ENCODE data around the gene MLF1.
A peak's percentile ranks its signal among the peaks of the same experiment; 100 is the strongest.

DNA sequence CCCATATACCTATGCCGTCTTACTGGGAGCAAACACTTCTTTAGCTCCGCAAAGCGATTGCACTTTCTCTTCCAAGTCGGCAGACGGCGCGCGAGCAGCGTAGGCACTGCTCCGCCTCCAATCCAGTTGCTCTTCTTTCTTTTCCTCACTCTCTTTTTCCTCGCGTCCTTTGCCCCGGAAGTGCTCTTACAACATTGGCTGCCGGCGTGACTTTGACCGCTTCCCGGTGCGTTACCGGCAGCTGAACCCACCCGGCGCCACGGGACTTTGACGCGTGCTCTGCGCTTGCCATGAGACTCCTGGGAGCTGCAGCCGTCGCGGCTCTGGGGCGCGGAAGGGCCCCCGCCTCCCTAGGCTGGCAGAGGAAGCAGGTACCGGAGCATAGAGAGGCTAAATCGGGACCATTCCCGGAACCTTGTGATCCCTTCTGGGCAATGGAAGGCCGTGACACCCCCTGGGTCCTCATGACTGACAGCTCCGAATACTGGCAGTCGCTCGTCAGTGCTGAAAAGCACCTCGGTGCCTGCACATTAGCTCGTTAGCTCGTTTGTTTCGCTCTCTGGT lies 73.4 kb downstream of the MLF1 start, which contains the start of gene GFM1:
- TF ChIP-seq, protein P1, sequence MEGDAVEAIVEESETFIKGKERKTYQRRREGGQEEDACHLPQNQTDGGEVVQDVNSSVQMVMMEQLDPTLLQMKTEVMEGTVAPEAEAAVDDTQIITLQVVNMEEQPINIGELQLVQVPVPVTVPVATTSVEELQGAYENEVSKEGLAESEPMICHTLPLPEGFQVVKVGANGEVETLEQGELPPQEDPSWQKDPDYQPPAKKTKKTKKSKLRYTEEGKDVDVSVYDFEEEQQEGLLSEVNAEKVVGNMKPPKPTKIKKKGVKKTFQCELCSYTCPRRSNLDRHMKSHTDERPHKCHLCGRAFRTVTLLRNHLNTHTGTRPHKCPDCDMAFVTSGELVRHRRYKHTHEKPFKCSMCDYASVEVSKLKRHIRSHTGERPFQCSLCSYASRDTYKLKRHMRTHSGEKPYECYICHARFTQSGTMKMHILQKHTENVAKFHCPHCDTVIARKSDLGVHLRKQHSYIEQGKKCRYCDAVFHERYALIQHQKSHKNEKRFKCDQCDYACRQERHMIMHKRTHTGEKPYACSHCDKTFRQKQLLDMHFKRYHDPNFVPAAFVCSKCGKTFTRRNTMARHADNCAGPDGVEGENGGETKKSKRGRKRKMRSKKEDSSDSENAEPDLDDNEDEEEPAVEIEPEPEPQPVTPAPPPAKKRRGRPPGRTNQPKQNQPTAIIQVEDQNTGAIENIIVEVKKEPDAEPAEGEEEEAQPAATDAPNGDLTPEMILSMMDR (IDR thresholded peaks at IDR 0.05; ENCODE audit: insufficient read depth, low read length, poor library complexity, severe bottlenecking): peak; percentile 63
- no peak for TF ChIP-seq EZH2phosphoT487 (conservative IDR thresholded peaks at IDR 0.05; ENCODE audit: low read length)
